Neuronal stem cell (in vitro differentiated cells): ENCODE data around the gene SIN3B.

ENCODE experiments used
- DNase-seq: peaks from one replicate; pipeline ENCODE4 v3.0.0-alpha.2; 2013; ENCODE audit warnings: low spot score
- H2AFZ ChIP-seq: one replicate; pipeline ENCODE4 v1.6.1; 2013; ENCODE audit warnings: mild to moderate bottlenecking, low read length, inconsistent platforms
- H2AK5ac ChIP-seq: 2 replicates; pipeline ENCODE4 v1.6.1; 2013; ENCODE audit warnings: low read depth, mild to moderate bottlenecking, inconsistent platforms, low read length, moderate library complexity, mixed read lengths
- H2BK120ac ChIP-seq: 2 replicates; pipeline ENCODE4 v1.6.1; 2013; ENCODE audit warnings: low read depth, mild to moderate bottlenecking, inconsistent platforms, low read length, moderate library complexity, mixed read lengths
- H2BK12ac ChIP-seq: one replicate; pipeline ENCODE4 v1.6.1; 2013; ENCODE audit warnings: low read length, inconsistent platforms
- H2BK15ac ChIP-seq: 2 replicates; pipeline ENCODE4 v1.6.1; 2013; ENCODE audit warnings: mild to moderate bottlenecking, low read length, inconsistent platforms, mixed read lengths
- H2BK5ac ChIP-seq: one replicate; pipeline ENCODE4 v1.6.1; 2013; ENCODE audit warnings: inconsistent platforms, mild to moderate bottlenecking, low read length, moderate library complexity
- H3K14ac ChIP-seq: one replicate; pipeline ENCODE4 v1.6.1; 2013; ENCODE audit warnings: low read length, inconsistent platforms
- H3K18ac ChIP-seq: 2 replicates; pipeline ENCODE4 v1.6.1; 2013; ENCODE audit warnings: low read length, inconsistent platforms
- H3K23ac ChIP-seq: 2 replicates; pipeline ENCODE4 v1.6.1; 2013; ENCODE audit warnings: low read depth, mild to moderate bottlenecking, mixed read lengths, low read length, inconsistent platforms; ENCODE audit not compliant: poor library complexity
- H3K27ac ChIP-seq: replicated peaks from 3 replicates; pipeline ENCODE4 v1.5.1; 2013; ENCODE audit warnings: low read length, inconsistent platforms
- H3K27me3 ChIP-seq, 3 experiments: 2 replicates each; pipeline ENCODE4 v1.6.1; 2013; ENCODE audit warnings: low read length in 3 of 3, mild to moderate bottlenecking in 2 of 3, inconsistent platforms in 1 of 3, low read depth in 1 of 3, mixed read lengths in 1 of 3, moderate library complexity in 1 of 3; ENCODE audit not compliant: control insufficient read depth in 3 of 3, insufficient read depth in 3 of 3
- H3K36me3 ChIP-seq, 2 donors: replicated peaks in 1 of 2; 2 replicates each; pipeline ENCODE4 v1.6.1; 2013; ENCODE audit warnings: low read length in 2 of 2; ENCODE audit not compliant: control insufficient read depth in 2 of 2, insufficient read depth in 2 of 2
- H3K4ac ChIP-seq: 2 replicates; pipeline ENCODE4 v1.6.1; 2013; ENCODE audit warnings: inconsistent platforms, mild to moderate bottlenecking, low read length, moderate library complexity
- H3K4me1 ChIP-seq, 2 donors: 1 replicate in 1 of 2; 2 replicates in 1 of 2; pipeline ENCODE4 v1.6.1; 2013; ENCODE audit warnings: low read length in 2 of 2, low read depth in 1 of 2; ENCODE audit not compliant: control insufficient read depth in 2 of 2, insufficient read depth in 1 of 2
- H3K4me2 ChIP-seq: one replicate; pipeline ENCODE4 v1.6.1; 2013; ENCODE audit warnings: mild to moderate bottlenecking, low read length, inconsistent platforms; ENCODE audit not compliant: insufficient read depth, poor library complexity, severe bottlenecking
- H3K4me3 ChIP-seq, 2 donors: 2 replicates each; pipeline ENCODE4 v1.5.1; 2013; ENCODE audit warnings: low read length in 2 of 2, mild to moderate bottlenecking in 2 of 2, inconsistent platforms in 1 of 2, moderate library complexity in 1 of 2
- H3K79me1 ChIP-seq: one replicate; pipeline ENCODE4 v1.6.1; 2013; ENCODE audit warnings: low read depth, mild to moderate bottlenecking, inconsistent platforms, low read length, moderate library complexity
- H3K9ac ChIP-seq: one replicate; pipeline ENCODE4 v1.6.1; 2013; ENCODE audit warnings: mild to moderate bottlenecking, low read depth, low read length, inconsistent platforms; ENCODE audit not compliant: poor library complexity
- H3K9me3 ChIP-seq, 2 donors: replicated peaks in 1 of 2; 2 replicates each; pipeline versions ENCODE3 to v1.6.1; 2013; ENCODE audit warnings: low read length in 2 of 2, mild to moderate bottlenecking in 2 of 2, inconsistent platforms in 1 of 2, low read depth in 1 of 2, mixed read lengths in 1 of 2, moderate library complexity in 1 of 2; ENCODE audit not compliant: control insufficient read depth in 2 of 2, insufficient read depth in 1 of 2
- H4K8ac ChIP-seq: one replicate; pipeline ENCODE4 v1.6.1; 2013; ENCODE audit warnings: low read depth, mild to moderate bottlenecking, inconsistent platforms, low read length, moderate library complexity
- H4K91ac ChIP-seq: one replicate; pipeline ENCODE4 v1.6.1; 2013; ENCODE audit warnings: low read length, low read depth, mild to moderate bottlenecking, inconsistent platforms; ENCODE audit not compliant: poor library complexity
- WGBS, 2 donors: extraction: QIAGEN DNeasy Blood & Tissue Kit; methylation state at CpG; one replicate each; pipeline ENCODE4 v1.1.7; 2013; ENCODE audit warnings: missing lambda C conversion rate in 2 of 2, mixed read lengths in 1 of 2; ENCODE audit not compliant: insufficient read length in 2 of 2, insufficient replicate concordance in 1 of 2; ENCODE audit errors: extremely low coverage in 2 of 2; 5-methylcytosine and 5-hydroxymethylcytosine counted together

Gene SIN3B

GRCh38 chr19:16912780-16913179 lies 83.6 kb downstream of the SIN3B start:
- H3K23ac ChIP-seq: no peak overlapping the region
- H2BK15ac ChIP-seq: no peak overlapping the region
- no peak overlapping the region for H3K9ac ChIP-seq
- H2BK12ac ChIP-seq: no peak overlapping the region
- no peaks in the 10 kb centered on the region for H3K4me1 ChIP-seq
- H4K8ac ChIP-seq: no peak overlapping the region
- WGBS, 2 donors: no CpG with 5 or more reads among the region's 4 CpGs
- H3K27ac ChIP-seq: no peak overlapping the region
- H3K14ac ChIP-seq: no peak overlapping the region
- H2AK5ac ChIP-seq: no peak overlapping the region
- H3K9me3 ChIP-seq: peaks cover 30 to 37% of the 10 kb centered on the region in 2 donors
- H3K4ac ChIP-seq: no peak overlapping the region
- peaks cover 0 to 25% of the 10 kb centered on the region in 2 donors for H3K36me3 ChIP-seq
- H2BK5ac ChIP-seq: no peak overlapping the region
- H3K4me3 ChIP-seq: no peak overlapping the region
- no peak overlapping the region for H2BK120ac ChIP-seq
- no peaks in the 10 kb centered on the region for H3K27me3 ChIP-seq
- H3K4me2 ChIP-seq: no peak overlapping the region
- no peak overlapping the region for H3K18ac ChIP-seq
- no peak overlapping the region for H2AFZ ChIP-seq
- DNase-seq: no peak
- H3K79me1 ChIP-seq: no peaks in the 10 kb centered on the region
- no peak overlapping the region for H4K91ac ChIP-seq

GRCh38 chr19:16914421-16914820 lies 85.2 kb downstream of the SIN3B start:
- DNase-seq: no peak
- H3K36me3 ChIP-seq: peaks cover 0 to 21% of the 10 kb centered on the region in 2 donors
- H3K4me3 ChIP-seq: peak overlapping the region in 1 of 2 donors; percentile 25
- H4K8ac ChIP-seq: no peak overlapping the region
- no peaks in the 10 kb centered on the region for H3K27me3 ChIP-seq
- no peak overlapping the region for H2BK120ac ChIP-seq
- H3K4me2 ChIP-seq: no peak overlapping the region
- H3K14ac ChIP-seq: no peak overlapping the region
- H4K91ac ChIP-seq: no peak overlapping the region
- H3K79me1 ChIP-seq: no peaks in the 10 kb centered on the region
- H2BK5ac ChIP-seq: no peak overlapping the region
- WGBS, 2 donors: no CpG with 5 or more reads among the region's 11 CpGs
- no peak overlapping the region for H3K27ac ChIP-seq
- H2AFZ ChIP-seq: no peak overlapping the region
- H3K9ac ChIP-seq: no peak overlapping the region
- no peak overlapping the region for H3K4ac ChIP-seq
- H3K18ac ChIP-seq: no peak overlapping the region
- H3K9me3 ChIP-seq: peaks cover 30 to 37% of the 10 kb centered on the region in 2 donors
- no peak overlapping the region for H2BK15ac ChIP-seq
- H3K4me1 ChIP-seq: no peaks in the 10 kb centered on the region
- no peak overlapping the region for H2BK12ac ChIP-seq
- H3K23ac ChIP-seq: no peak overlapping the region
- H2AK5ac ChIP-seq: no peak overlapping the region

GRCh38 chr19:16915135-16915534 lies 85.9 kb downstream of the SIN3B start:
- H3K4me2 ChIP-seq: no peak overlapping the region
- H3K79me1 ChIP-seq: no peaks in the 10 kb centered on the region
- H4K91ac ChIP-seq: no peak overlapping the region
- H3K4me3 ChIP-seq: no peak overlapping the region
- DNase-seq: no peak
- peaks cover 0 to 27% of the 10 kb centered on the region in 2 donors for H3K36me3 ChIP-seq
- H3K9ac ChIP-seq: no peak overlapping the region
- no peak overlapping the region for H3K23ac ChIP-seq
- peaks cover 32 to 41% of the 10 kb centered on the region in 2 donors for H3K9me3 ChIP-seq
- WGBS, 2 donors: no CpG with 5 or more reads among the region's 3 CpGs
- no peak overlapping the region for H2BK15ac ChIP-seq
- H3K27me3 ChIP-seq: no peaks in the 10 kb centered on the region
- no peak overlapping the region for H3K4ac ChIP-seq
- H3K18ac ChIP-seq: no peak overlapping the region
- no peak overlapping the region for H4K8ac ChIP-seq
- H3K4me1 ChIP-seq: no peaks in the 10 kb centered on the region
- no peak overlapping the region for H3K14ac ChIP-seq
- no peak overlapping the region for H2BK120ac ChIP-seq
- H3K27ac ChIP-seq: no peak overlapping the region
- no peak overlapping the region for H2AK5ac ChIP-seq
- no peak overlapping the region for H2BK12ac ChIP-seq
- no peak overlapping the region for H2BK5ac ChIP-seq
- no peak overlapping the region for H2AFZ ChIP-seq

- no peak overlapping the region for H3K9ac ChIP-seq
- peaks cover 0 to 23% of the 10 kb centered on the region in 2 donors for H3K36me3 ChIP-seq
- H3K4ac ChIP-seq: no peak overlapping the region
- no peak overlapping the region for H2BK5ac ChIP-seq
- no peak overlapping the region for H2AK5ac ChIP-seq
- H2AFZ ChIP-seq: no peak overlapping the region
- H3K79me1 ChIP-seq: no peaks in the 10 kb centered on the region
- H2BK120ac ChIP-seq: no peak overlapping the region
- no peak overlapping the region for H4K91ac ChIP-seq
- H3K23ac ChIP-seq: no peak overlapping the region
- H2BK12ac ChIP-seq: no peak overlapping the region
- no peak overlapping the region for H3K18ac ChIP-seq
- H3K4me2 ChIP-seq: no peak overlapping the region
- WGBS, 2 donors: no CpG with 5 or more reads among the region's 3 CpGs
- no peak overlapping the region for H3K4me3 ChIP-seq
- H3K9me3 ChIP-seq: peaks cover 30 to 38% of the 10 kb centered on the region in 2 donors
- H2BK15ac ChIP-seq: no peak overlapping the region
- H3K14ac ChIP-seq: no peak overlapping the region
- H4K8ac ChIP-seq: no peak overlapping the region
- H3K27me3 ChIP-seq: no peaks in the 10 kb centered on the region
- no peak for DNase-seq
- no peaks in the 10 kb centered on the region for H3K4me1 ChIP-seq
- no peak overlapping the region for H3K27ac ChIP-seq
Observed at GRCh38 chr19:16915734-16916133, 86.5 kb downstream of the SIN3B start.
